ENCODE data around the gene DNAH6.
A peak's percentile ranks its signal among the peaks of the same experiment; 100 is the strongest.

DNAH6 gene

DNA sequence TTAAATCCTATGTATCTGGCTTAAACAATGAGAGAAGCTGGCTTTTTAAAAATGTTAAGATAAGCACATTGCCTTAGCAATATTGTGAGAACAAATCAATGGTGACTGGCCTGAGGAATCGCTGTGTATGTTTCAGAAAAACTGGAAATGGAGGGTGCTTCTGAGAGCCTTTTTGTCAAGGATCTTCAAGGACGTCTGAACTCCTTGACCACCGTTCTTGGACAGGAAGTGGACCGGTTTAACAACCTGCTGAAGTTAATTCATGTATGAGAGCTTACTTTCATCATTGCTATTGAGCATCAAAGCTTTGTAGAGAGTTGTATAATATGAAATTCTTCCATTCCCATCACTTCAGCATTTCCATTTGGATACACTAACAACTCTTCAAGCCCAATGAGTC is 292.0 kb downstream of the DNAH6 start:
- DNase-seq = no peak

DNA sequence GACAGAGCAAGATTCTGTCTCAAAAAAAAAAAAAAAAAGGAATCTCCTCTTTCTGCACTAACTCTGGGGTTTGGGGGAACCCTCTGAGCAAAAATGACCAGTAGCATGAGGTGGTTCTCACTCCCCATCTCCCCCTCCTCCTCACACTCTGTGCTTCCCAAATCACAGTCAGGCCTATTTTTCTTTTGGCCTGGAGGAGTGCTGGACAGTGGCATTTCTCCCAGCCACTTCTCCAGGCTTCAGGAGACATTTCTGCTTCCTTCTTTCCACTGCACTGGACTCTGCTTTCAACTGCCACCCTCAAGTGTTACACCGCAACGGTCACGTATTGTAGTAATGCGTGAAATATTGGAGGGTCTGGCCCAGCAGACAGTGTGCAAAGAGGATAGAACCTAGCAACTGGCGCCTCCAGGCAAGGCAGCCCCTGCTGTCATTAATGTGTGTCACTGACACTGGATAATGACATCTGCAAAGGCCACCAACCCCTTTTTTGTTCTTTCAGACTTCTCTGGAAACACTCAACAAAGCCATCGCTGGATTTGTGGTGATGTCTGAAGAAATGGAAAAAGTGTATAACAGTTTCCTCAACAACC is 295.6 kb downstream of the DNAH6 start:
- no peak for DNase-seq

DNA sequence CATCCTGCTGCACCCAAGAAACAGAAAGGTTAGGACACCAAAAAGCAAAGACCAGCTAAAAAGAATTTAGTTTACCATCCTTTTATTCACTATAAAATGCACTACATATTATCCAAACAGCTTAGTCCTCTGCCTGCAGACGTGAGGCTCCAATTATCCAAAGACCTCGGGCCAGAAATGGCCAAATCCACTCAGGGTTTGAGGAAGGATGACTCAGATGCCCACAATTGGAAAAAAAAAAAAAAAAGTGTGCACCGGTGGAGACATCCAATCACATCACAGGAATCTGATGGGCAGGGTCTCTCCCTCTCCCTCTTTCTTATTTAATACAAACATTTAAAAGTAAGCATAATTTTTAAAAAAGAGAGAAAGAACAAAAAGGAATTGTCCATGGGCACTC is 298.8 kb downstream of the DNAH6 start:
- DNase-seq = no peak

DNA sequence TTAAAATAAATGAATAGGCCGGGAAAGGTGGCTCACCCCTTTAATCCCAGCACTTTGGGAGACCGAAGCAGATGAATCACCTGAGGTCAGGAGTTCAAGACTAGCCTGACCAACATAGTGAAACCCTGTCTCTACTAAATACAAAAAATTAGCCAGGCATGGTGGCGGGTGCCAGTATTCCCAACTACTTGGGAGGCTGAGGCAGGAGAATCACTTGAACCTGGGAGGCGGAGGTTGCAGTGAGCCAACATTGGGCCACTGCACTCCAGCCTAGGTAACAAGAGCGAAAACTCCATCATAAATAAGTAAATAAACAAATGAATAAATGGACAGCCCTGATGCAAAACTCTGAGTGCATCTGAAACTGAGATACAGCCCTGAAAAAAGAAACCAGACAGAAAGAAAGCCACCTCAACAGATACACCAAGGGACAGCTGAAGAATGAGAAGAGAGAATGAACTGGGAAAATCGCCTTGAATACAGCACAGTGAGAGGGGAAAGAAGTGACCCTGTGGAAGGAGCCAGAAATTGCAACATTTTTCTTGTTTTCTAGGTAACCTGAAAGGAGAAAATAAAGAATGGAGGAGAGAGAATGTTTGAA is 300.2 kb downstream of the DNAH6 start:
- DNase-seq = no peak

DNA sequence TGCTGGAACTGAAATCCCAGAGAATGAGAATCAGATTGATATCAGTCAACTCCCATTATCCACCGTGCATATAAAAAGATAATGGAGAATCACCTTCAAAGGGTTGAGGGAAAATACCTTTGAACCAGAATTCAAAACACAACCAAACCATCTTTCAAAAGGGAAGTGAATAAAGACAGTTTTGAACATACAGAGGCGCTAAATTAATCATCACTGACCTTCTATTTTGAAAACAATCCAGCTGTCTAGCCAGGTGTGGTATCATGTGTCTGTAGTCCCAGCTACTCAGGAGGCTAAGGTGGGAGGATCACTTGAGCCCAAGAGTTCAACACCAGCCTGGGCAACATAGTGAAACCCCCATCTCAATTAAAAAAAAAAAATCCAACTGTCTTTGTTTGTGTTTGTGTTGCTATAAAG is 300.9 kb downstream of the DNAH6 start:
- DNase-seq = peak; percentile 80

DNA sequence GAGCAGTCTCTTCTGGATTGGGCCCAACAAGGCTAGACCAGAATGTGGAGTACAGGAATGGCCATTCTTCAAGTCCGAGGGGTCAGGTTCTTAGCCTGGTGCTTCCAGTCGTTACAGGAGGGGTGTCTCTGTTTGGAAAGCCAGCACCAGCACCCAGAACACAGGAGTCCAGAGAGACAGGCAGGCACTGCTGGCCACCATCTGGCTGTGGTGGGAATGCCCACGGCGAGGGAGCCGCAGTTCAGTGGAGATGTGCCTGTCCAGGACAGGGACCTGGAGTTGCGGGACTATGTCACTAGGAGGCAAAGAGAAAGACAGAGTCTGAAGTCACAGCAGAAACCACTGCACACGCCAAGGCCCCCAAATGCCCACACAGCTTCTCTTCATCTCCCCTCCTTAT is 305.5 kb downstream of the DNAH6 start:
- DNase-seq = no peak

DNA sequence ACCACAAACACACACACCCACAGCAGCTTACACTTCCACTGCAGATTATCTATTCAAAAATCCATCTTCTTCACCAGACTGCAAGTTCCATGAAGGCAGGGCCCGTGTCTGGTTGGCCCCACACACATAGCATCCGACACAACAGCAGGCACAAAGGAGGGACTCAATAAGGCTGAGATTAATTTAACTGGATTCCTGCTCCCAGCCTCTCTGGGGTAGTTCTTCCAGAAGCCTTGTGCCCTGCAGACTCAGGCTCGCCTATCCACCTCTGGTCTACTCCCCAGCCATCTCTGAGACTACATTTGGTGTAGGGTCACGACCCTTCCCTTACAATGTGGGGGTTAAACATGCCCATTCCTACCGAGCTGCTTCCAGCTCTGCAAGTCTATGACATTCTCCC is 306.9 kb downstream of the DNAH6 start:
- DNase-seq = no peak

DNA sequence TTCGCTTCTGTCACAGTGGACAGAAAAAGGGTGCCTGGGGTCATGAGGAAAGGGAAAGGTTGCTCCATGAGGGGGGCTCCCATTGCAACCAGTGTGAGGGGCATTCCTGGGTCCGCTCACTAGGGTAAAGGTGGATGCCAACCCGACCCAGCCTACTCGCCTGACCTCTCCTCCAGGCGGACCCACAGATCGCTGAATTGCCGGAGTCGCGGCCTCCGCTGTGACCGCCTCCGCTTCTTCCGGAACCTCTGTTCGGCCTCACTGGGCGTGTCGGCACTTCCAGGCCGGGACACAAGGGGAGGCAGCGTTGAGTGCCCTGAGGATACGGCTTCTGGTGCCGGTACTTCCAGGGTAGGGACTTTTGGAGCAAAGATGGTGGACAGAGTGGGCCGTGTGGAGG is 307.5 kb downstream of the DNAH6 start:
- DNase-seq = no peak

DNA sequence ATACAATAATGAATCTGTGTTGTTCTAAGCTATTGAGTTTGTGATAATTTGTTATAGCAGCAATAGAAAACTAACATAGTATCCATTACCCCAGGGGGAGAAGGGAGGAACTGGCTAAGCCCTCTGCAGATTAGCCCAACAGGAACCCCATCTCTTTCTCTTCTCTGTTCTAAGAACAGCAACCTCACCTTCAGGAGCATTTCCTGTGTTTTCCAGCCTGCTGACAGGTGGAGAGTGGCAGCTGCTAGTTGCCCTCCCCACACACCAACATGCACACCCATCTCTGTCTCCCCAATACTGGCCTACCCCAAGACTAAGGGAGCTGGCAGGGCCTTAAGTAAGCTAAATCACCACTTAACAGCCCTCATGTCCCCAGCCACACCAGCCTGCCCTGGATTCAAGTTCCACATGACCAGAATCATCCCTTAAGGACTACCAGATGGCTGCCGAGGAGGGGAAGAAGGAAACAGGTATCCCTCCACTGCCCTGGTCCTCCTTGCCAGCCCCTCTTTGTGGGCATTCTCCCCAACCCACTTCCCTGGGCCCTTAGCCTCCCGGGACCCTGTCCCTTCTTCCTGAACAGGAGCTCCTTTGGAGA is 311.8 kb downstream of the DNAH6 start:
- no peak for DNase-seq

DNA sequence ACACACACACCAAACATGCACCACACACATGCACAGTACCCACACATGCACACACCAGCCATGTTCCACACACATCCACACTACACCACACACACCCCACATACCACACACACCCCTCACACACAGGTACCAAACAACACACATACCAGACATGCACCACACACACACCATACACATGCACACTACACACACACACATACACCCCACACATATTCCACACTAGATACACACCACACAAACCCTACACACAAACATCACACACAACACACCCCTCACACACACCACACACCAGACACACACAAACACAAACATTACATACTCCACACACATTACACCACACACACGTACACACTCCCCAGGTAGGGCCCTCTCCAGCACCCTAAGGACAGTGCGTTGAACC is 313.4 kb downstream of the DNAH6 start:
- no peak for DNase-seq

DNA sequence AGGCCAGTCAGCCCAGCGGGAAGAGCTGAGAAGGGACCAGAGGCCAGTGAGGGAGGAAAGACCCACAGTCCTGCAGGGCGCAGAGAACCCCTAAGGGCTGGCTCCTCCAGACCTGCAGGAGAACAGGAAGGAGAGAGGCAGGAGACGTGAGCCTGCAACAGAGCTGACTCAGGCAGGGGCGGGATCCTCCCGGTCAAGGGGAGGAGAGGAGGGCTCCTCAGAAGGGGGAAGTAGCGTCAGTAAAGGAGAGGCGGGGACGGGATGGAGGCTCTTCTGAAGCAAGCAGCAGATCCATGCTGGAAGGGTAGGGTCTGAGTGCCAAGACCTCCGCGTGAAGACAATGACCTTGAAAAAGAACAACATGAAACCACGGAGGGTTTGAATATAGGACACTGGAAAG is 313.8 kb downstream of the DNAH6 start:
- DNase-seq = no peak

DNA sequence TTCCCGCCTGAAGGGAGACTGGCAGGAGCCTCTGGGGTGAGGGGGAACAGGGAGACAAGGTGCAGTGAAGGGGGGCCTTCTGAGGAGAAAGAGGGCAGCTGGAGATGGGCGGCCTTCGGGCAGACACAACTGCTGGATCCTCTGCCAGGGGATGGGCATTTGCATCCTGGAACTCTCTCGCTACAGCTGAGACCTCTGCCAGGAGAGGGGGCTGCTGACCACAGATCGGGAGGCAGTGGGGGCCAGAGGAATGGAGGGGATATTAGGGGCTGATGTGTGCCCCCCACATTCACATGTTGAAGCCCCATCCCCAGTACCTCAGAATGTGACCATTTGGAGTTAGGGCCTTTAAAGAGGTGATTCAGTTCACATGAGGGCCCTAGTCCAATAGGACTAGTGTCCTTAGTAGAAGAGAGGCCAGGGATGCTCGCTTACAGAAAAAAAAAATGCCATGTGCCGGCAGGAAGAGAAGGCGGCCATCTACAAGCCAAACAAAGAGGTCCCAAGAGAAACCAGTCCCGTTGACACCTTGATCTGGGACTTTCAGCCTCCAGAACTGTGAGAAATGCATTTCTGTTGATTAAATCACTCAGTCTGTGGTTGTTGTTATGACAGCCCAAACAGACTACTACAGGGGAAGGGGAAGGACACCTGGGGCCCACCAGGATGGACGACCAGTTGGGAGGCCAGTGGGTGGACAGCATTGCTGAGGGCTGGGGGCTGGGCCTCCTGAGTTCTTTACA is 314.6 kb downstream of the DNAH6 start:
- DNase-seq = no peak

DNA sequence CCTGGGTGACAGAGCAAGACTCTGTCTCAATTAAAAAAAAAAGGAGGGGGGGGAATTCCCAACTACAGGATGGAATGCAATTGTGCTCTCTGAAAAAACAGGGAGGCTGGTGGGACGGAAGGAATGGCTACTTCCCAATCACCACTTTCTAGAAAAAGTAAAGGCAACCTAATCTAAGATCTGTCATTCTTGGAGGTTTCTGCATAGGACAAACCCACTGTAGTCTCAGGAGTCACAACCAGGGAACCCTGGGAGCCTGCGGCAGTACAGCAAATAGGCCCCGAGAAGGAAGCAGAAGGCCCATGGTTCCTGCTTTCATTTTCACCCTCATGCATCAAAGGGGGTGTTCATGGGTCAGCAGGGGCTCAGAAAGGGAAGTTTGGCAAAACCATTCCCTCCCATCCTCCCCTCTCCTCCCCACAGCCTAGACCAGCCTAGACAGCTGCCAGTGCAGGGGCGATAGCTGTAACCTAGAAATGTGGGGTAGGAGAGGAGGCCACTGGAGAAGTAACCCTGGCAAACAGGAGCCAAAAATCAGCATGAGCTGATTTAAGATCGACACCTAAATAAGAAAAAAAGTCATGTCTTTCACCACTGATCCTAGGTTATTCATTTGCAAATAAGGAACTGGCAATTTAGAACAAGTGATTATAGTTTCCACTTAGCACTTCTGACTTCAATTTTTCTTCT is 316.6 kb downstream of the DNAH6 start:
- DNase-seq = peak; percentile 29

DNA sequence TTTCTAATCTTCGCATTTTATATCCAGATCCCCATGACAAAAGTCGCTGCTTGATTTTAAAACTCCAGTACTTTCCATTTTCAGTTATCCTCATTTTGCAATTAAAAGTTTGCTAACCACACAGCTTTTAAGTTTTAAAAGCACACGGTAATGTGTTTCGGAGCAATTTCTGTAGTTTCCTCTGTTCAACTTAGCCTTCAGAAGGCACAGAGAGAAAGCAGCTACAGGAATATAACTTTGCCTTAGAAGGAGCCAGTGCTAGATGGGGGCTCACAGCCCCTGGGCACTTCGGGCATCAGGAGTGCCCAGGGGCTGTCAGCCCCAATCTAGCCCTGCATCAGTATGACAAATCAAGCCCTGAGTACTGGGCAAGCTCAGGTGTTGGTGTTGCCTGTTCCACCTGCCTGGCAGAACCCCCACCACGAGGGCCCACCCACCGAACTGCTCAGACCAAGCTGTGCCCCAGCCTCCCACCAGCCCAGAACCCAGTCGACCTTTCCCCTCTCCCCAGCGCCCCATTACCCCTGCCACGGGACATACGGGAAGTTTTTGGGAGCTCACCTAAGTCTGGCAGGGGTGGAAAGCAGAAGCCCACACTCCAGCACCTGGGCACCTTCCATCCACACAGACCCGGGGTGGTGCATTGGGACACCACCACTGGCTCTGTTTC is 317.3 kb downstream of the DNAH6 start:
- no peak for DNase-seq

DNA sequence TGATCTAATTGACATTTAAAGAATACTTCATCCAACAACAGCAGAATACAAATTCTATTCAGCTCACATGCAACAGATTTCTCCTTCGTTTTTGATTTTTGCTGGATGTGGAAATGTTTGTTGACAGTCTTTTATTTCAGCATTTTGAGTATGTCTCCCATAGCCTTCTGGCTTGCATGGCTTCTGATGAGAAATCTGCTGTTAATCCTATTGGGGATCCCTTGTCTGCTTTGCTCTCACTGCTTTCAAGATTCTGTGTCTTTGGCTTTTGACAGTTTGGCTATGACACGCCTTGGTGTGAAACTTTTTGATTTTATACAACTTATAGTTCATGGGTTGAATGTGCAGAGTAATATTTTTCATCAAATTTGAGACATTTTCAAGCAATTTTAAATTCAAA is 319.9 kb downstream of the DNAH6 start:
- no peak for DNase-seq

DNA sequence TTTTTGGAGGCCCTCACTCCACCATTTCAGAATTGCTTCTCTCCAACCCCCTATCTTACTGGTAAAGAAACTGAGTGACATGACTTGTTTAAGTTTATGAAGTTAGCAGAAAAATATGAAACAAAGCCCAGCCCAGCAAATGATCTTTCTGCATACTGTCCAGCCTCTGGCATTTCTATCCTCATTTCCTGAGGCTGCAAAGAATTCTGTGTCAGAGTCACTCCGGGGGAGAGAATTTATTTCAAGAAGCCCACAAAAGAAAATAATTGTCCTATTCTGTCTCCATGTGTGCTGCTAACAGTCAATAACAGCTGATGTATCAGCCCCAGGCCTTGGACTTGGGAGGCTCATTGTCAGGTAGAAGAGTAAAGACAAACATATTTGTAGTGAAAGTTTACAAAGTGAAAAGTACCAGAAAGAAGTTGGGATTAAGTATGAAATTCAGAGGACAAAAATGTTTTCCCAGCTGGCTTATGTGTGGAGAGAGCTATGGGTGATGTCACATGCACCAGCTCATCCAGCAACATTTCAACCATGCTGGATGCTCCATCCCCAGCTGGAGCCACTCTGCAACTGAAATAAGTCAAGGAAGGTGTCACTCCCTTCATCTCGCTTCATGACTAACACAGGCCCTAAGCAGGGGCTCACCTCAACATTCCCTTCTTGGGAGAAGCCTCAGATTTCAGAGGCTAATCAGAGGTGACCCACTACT is 322.3 kb downstream of the DNAH6 start:
- no peak for DNase-seq

DNA sequence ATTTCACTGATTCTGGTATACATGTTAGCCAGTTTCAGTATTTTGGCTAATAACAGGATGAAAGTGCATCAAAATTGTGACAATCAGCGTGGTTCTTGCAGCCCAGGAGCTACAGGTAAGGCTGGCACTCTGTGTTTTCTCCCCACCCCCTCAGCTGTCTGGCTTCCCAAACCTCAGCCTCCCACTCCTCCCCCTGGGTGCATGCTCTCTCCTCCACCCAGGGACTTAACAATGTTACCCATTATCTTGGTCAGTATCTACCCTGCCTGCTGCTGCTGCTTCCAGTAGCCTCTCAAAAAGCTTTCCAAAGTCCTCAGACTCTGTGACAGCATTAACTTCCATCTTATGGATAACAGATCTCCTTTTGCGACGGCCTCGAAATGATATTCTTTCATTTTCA is 323.6 kb downstream of the DNAH6 start:
- no peak for DNase-seq

DNA sequence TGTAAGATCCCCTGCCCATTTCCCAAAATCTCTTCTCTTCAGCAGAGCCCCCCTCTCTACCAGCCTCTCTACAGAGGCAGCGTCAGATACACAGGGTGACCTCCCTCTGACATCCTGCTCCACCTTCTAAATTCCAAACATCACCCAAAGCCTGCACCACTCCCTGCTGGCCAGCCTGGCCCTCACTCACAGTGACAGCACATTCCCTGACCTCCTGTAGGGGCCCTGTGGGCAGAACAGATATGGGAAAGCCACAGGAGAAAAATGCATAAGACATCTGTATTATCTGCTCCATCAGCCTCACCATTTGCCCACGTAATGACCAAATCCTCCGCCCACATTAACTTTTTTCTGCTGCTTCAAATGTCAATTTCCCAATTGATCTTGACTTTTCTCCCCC is 324.0 kb downstream of the DNAH6 start:
- no peak for DNase-seq

DNA sequence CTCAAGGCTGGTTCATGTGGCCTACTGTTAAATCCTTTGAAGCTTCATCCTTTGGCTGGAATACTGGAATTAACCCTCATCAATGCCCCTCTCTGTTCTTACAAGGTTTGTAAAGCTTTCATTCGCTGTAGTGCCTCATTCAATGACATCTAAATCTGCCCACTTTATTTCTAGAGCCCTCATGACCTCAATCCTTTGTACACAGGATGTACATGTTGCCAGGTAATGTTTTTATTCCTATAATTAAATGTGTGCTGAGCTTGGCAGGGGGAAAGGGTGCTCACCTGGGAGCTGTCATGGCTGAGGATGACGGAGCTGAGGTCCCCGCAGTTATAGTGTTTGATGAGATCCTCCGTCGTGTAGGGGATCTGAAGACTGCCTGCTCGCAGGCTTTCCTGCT is 325.3 kb downstream of the DNAH6 start:
- DNase-seq = no peak

DNA sequence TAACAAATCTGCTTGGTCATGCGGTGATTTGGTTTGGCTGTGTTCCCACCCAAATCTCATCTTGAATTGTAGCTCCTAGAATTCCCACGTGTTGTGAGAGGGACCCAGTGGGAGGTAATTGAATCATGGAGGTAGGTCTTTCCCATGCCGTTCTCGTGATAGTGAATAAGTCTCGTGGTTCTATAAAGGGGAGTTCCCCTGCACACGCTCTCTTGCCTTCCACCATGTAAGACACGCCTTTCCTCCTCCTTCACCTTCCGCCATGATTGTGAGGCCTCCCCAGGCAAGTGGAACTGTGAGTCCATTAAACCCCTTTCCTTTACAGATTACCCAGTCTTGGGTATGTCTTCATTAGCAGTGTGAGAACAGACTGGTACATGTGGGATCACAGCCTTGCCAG is 327.8 kb downstream of the DNAH6 start:
- DNase-seq = no peak

DNA sequence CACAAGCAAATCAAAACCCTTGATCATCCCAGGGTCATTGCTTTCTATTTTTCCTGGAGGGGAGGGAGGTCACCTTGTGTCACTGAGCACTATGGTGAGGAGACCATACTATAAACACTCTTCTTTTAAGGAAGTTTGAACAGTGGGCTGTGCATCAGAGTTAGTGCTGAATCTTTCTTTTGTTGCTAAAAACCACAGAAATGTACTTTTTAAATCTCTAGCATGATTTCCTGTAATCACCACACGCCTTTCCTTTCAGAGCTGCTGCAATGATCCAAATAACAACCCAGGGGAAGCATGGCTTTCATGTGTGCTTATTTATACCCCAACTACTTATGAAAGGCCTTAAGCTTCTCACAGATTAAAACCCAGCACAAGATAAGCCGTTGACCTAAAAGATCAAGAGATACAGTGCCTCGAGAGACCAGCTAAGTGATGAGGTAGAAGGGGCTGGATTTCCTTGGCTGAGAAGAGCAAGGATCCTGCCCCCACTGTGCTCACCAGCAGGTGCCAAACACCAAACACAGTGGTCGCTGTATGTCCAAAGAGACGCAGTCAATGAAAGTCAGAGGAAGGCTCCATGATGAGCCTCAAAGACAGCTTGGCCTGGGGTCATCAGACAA is 329.9 kb downstream of the DNAH6 start:
- DNase-seq = peak; percentile 67

DNA sequence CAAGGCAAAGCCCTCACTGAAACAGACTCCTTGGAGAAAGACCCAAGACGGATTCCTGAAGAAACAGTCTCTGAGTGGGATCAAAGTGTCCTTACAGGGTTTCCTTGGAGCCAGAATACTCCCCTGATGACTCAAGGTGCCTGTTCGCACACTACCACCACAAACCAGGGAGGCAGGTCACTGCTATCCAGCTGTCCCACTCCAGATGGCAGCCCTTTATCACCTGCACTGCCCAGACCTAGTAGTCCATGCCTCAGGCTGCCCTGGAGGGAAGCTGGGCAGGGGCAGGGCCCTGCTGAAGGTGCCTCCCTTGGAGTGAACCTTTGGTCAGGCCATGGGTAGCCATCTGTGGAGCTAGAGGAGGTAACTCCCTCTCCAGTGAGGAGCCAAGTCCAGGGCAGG is 330.4 kb downstream of the DNAH6 start:
- no peak for DNase-seq
